Gastroesophageal sphincter (tissue), 3 donors: ENCODE results near the gene CYP21A2.
"Not testable (repeated sequence)": the region's sequence is repeated elsewhere in the genome, so short reads cannot be mapped to it uniquely, and the experiment has no call there.

Source experiments
- EP300 ChIP-seq: sonication (generic); formaldehyde crosslinking; IDR thresholded peaks from one replicate; pipeline ENCODE4 v1.6.1; 2017; ENCODE audit warnings: antibody characterized with exemption, mild to moderate bottlenecking
- POLR2AphosphoS5 ChIP-seq: sonication (generic); formaldehyde crosslinking; IDR thresholded peaks from one replicate; pipeline ENCODE4 v1.6.1; 2017; ENCODE audit warnings: antibody characterized with exemption
- TF ChIP-seq, protein P1 (sequence below), 4 experiments: fragments of 200-600 bp in 2 of 4; fragments of 450-650 bp in 2 of 4; sonication (generic) in 1 of 4; IDR thresholded peaks; one replicate each; pipeline ENCODE4 v1.5.1; 2017 to 2019; ENCODE audit warnings: antibody characterized with exemption in 4 of 4, mild to moderate bottlenecking in 2 of 4, moderate library complexity in 2 of 4

DNA sequence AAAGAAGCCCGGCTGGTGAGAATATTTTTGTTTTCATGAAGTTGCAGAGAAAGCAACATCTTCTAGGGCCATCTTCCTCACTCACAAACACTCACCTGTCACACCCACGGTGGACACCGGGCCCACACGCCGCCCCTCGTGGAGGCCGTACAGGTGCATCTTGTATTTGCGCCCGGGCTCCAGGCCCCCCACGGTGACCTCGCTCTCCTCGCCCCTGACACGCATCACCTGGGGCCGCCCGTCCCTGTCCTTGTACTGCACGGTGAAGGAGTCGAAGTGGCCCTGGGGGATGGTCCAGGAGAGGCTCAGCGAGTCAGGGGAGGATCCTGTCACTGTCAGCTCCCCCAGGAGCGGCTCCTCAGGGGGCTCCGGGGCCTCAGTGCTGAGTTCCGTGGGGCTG, 17.5 kb downstream of the CYP21A2 start:
- not testable (repeated sequence) for TF ChIP-seq POLR2AphosphoS5, EP300
- TF ChIP-seq, protein P1, sequence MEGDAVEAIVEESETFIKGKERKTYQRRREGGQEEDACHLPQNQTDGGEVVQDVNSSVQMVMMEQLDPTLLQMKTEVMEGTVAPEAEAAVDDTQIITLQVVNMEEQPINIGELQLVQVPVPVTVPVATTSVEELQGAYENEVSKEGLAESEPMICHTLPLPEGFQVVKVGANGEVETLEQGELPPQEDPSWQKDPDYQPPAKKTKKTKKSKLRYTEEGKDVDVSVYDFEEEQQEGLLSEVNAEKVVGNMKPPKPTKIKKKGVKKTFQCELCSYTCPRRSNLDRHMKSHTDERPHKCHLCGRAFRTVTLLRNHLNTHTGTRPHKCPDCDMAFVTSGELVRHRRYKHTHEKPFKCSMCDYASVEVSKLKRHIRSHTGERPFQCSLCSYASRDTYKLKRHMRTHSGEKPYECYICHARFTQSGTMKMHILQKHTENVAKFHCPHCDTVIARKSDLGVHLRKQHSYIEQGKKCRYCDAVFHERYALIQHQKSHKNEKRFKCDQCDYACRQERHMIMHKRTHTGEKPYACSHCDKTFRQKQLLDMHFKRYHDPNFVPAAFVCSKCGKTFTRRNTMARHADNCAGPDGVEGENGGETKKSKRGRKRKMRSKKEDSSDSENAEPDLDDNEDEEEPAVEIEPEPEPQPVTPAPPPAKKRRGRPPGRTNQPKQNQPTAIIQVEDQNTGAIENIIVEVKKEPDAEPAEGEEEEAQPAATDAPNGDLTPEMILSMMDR (IDR thresholded peaks at IDR 0.05), result not testable (repeated sequence)
